ENCODE data around the gene NIT1. TPM values are rescaled to one million over a fixed set of nuclear protein-coding genes. Genes with fewer than 3 reads are reported as not detected.

The NIT1 gene
- total RNA-seq, 4 donors from 2014 or later: 32.8 to 35.6 (median 34.8) TPM

DNA sequence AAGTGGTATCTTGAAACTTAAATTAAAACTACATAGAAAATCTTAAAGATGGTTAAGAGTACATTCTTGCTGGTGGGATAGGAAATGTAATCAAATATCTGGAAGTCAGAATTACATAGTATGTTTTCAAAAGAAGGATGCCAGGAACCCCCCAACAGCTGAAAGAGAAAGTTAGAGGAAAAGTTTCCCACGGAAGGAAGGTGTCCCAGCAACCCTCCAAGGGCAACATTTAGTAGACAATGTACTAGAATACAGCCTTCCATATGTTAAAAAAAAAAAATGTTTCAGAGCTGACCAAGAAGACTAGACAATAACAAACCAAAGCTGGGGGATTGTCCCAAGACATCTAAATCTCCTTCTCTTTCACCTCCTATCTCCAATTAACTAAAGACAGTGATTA is 12.4 kb downstream of the NIT1 start:
- Histone ChIP-seq H3K9me3 (no peaks in the 10 kb centered on the region), H3K36me3 (peaks cover 21 to 53% (median 30%) of the 10 kb centered on the region in 4 donors), H3K27me3 (no peaks in the 10 kb centered on the region), H3K27ac (replicated peaks in 1 of 4) (peak overlapping the region in 1 of 4 donors; percentile 96), H3K4me1 (peaks cover 38 to 76% (median 72%) of the 10 kb centered on the region in 4 donors), H3K4me3 (no peak overlapping the region)
- TF ChIP-seq POLR2AphosphoS5 (IDR thresholded peaks at IDR 0.05): no peak
- TF ChIP-seq POLR2A (IDR thresholded peaks at IDR 0.05; ENCODE audit: low read depth): no peak
- TF ChIP-seq, protein P1, sequence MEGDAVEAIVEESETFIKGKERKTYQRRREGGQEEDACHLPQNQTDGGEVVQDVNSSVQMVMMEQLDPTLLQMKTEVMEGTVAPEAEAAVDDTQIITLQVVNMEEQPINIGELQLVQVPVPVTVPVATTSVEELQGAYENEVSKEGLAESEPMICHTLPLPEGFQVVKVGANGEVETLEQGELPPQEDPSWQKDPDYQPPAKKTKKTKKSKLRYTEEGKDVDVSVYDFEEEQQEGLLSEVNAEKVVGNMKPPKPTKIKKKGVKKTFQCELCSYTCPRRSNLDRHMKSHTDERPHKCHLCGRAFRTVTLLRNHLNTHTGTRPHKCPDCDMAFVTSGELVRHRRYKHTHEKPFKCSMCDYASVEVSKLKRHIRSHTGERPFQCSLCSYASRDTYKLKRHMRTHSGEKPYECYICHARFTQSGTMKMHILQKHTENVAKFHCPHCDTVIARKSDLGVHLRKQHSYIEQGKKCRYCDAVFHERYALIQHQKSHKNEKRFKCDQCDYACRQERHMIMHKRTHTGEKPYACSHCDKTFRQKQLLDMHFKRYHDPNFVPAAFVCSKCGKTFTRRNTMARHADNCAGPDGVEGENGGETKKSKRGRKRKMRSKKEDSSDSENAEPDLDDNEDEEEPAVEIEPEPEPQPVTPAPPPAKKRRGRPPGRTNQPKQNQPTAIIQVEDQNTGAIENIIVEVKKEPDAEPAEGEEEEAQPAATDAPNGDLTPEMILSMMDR (IDR thresholded peaks at IDR 0.05): no peak
- no peak for TF ChIP-seq EP300 (IDR thresholded peaks at IDR 0.05)
- intact Hi-C loops (cut with DNase I): no loop called here
- 36% methylated on average over 1 of the region's 1 CpG for WGBS
- no peak for DNase-seq (ENCODE audit: extremely low spot score)

DNA sequence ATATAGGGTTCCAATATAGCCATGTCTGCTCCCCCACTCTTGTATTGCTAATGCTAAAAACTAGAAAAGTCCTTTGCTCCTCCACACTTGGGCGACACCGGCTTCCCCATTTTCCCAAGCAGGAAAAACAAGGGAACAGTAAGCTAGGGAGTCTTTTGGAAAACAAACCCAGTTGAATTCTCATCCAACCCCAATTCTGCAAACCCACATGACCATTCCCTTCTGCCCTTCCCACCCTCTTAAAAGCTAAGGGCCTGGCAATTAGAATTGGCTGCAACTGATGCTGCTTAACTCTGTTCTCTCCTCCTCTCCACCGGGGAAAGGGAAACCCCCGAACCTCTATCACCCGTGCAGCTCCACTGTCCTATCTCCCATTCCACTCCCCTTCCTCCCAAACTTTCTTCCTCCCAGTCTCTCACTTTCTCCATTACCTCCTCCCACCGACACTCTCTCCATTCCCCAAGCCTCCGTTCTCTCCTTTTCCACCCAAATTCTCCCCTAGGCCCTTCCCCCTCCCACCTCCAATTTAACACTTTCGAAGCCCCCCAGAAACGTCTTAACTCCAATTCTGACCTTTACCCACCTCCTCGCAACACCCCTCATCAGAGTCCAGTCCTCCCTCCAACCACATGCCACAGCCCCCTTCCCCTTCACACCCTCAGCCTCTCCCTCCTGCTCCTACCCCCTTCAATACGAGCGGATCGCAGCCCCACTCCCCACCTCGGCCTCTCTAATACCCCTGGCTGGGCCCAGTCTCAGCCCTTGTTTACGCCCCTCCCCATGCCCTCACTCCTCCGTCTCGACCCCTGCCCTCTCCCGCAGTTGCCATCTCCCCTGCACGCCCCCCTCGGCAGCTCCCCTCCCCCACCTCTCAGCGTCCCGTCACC is 13.9 kb downstream of the NIT1 start:
- peaks cover 13 to 39% (median 24%) of the 10 kb centered on the region in 4 donors for H3K36me3 ChIP-seq
- intact Hi-C loops (cut with DNase I): loop anchor here (2.0 kb wide), 1 partner anchor 23 kb away; no protein-coding TSS in a partner anchor

GRCh38 chr1:161132410-161133219 is 14.7 kb downstream of the NIT1 start, which contains the start of gene DEDD:
Gene DEDD (minus strand): TSS chr1:161132667. CDS start chr1:161124462, 8,205 bp downstream.
- H3K27ac ChIP-seq (replicated peaks in 1 of 4): peak within 1 kb of the TSS; percentile 93 to 96 (median 96)
- H3K36me3 ChIP-seq: peaks cover 11 to 31% (median 19%) of the 10 kb centered on the region in 4 donors
- H3K27me3 ChIP-seq: no peaks in the 10 kb centered on the region
- intact Hi-C loops (cut with DNase I): loop anchor here (2.0 kb wide), 1 partner anchor 22 kb away; no protein-coding TSS in a partner anchor
- TF ChIP-seq EP300 (IDR thresholded peaks at IDR 0.05): peak; percentile 69
- peak; percentile 41 for TF ChIP-seq POLR2A (IDR thresholded peaks at IDR 0.05; ENCODE audit: low read depth)
- TF ChIP-seq, protein P1 (IDR thresholded peaks at IDR 0.05): no peak
- TF ChIP-seq POLR2AphosphoS5 (IDR thresholded peaks at IDR 0.05): peak; percentile 56 to 62
- peak; percentile 99 for DNase-seq (ENCODE audit: extremely low spot score)
- WGBS: 1% methylated on average over 29 of the region's 68 CpGs
- no peaks in the 10 kb centered on the region for H3K9me3 ChIP-seq
- peaks cover 31 to 61% (median 61%) of the 10 kb centered on the region in 4 donors for H3K4me1 ChIP-seq
- peak within 1 kb of the TSS; percentile 72 to 84 (median 81) for H3K4me3 ChIP-seq

More for the DNA sequence above, 13.9 kb downstream of the NIT1 start:
- Histone ChIP-seq H3K27me3 (no peaks in the 10 kb centered on the region), H3K4me1 (peaks cover 38 to 68% (median 68%) of the 10 kb centered on the region in 4 donors), H3K4me3 (peak overlapping the region; percentile 72 to 84 (median 81)), H3K9me3 (no peaks in the 10 kb centered on the region), H3K27ac (replicated peaks in 1 of 4) (peak overlapping the region; percentile 93 to 96 (median 96))
- no peak for DNase-seq (ENCODE audit: extremely low spot score)
- peak in 1 of 2 donors; percentile 10 for TF ChIP-seq POLR2AphosphoS5 (IDR thresholded peaks at IDR 0.05)
- no peak for TF ChIP-seq POLR2A (IDR thresholded peaks at IDR 0.05; ENCODE audit: low read depth)
- WGBS: 2% methylated on average over 22 of the region's 22 CpGs

- no peak for DNase-seq (ENCODE audit: extremely low spot score)
- TF ChIP-seq POLR2AphosphoS5 (IDR thresholded peaks at IDR 0.05) (no peak), POLR2A (IDR thresholded peaks at IDR 0.05; ENCODE audit: low read depth) (no peak), EP300 (IDR thresholded peaks at IDR 0.05) (no peak)
- TF ChIP-seq, protein P1 (IDR thresholded peaks at IDR 0.05): no peak
- peak overlapping the region; percentile 72 to 84 (median 81) for H3K4me3 ChIP-seq
- H3K36me3 ChIP-seq: peaks cover 5 to 24% (median 12%) of the 10 kb centered on the region in 4 donors
- H3K27ac ChIP-seq (replicated peaks in 1 of 4): peak overlapping the region; percentile 93 to 96 (median 96)
- H3K27me3 ChIP-seq: no peaks in the 10 kb centered on the region
- 5% methylated on average over 11 of the region's 11 CpGs for WGBS
- H3K9me3 ChIP-seq: no peaks in the 10 kb centered on the region
- peaks cover 31 to 61% (median 54%) of the 10 kb centered on the region in 4 donors for H3K4me1 ChIP-seq
- intact Hi-C loops (cut with DNase I): loop anchor here (2.0 kb wide), 1 partner anchor 22 kb away; no protein-coding TSS in a partner anchor
Observed at GRCh38 chr1:161133220-161133740, 15.4 kb downstream of the NIT1 start.
